Fibroblast of lung (primary cell): ENCODE measurements around the gene PARP8. TPM values are rescaled to one million over a fixed set of nuclear protein-coding genes. Genes with fewer than 3 reads are reported as not detected.

Source experiments
- DNase-seq, 2 donors: peaks; one replicate each; pipeline versions ENCODE4 v3.0.0 to v3.0.0-alpha.2; 2010; ENCODE audit warnings: low read depth in 2 of 2
- H2AFZ ChIP-seq: 2 replicates; pipeline ENCODE4 v1.5.1; 2012; ENCODE audit warnings: low read length, control low read depth, inconsistent platforms
- H3K27ac ChIP-seq: 2 replicates; pipeline ENCODE4 v1.5.1; 2011; ENCODE audit warnings: low read length, control low read depth; ENCODE audit not compliant: insufficient read depth
- H3K27me3 ChIP-seq: 2 replicates; pipeline ENCODE4 v1.5.1; 2011; ENCODE audit warnings: mild to moderate bottlenecking, low read length; ENCODE audit not compliant: control insufficient read depth, insufficient read depth
- H3K36me3 ChIP-seq: 2 replicates; pipeline ENCODE4 v1.5.1; 2011; ENCODE audit warnings: low read length; ENCODE audit not compliant: control insufficient read depth, insufficient read depth
- H3K4me1 ChIP-seq: 2 replicates; pipeline ENCODE4 v1.5.1; 2011; ENCODE audit warnings: low read length; ENCODE audit not compliant: control insufficient read depth, insufficient read depth; ENCODE audit errors: extremely low read depth
- H3K4me2 ChIP-seq: 2 replicates; pipeline ENCODE4 v1.5.1; 2011; ENCODE audit warnings: low read length, control low read depth; ENCODE audit not compliant: insufficient read depth; ENCODE audit errors: extremely low read depth
- H3K4me3 ChIP-seq, 4 experiments: fragments of 200-600 bp in 1 of 4; sonication (generic) in 1 of 4; replicated peaks in 1 of 4; 2 replicates each; pipeline ENCODE4 v1.5.1; 2011 to 2016; ENCODE audit warnings: low read length in 4 of 4, low read depth in 3 of 4, mild to moderate bottlenecking in 3 of 4, control low read depth in 2 of 4, inconsistent platforms in 1 of 4, mixed read lengths in 1 of 4; ENCODE audit not compliant: insufficient read depth in 1 of 4; ENCODE audit errors: control extremely low read depth in 1 of 4
- H3K79me2 ChIP-seq: 2 replicates; pipeline ENCODE4 v1.5.1; 2012; ENCODE audit warnings: mild to moderate bottlenecking, low read length, inconsistent platforms; ENCODE audit not compliant: control insufficient read depth, insufficient read depth
- H3K9ac ChIP-seq: 2 replicates; pipeline ENCODE4 v1.5.1; 2011; ENCODE audit warnings: mild to moderate bottlenecking, low read length, control low read depth; ENCODE audit not compliant: insufficient read depth
- H3K9me3 ChIP-seq: 2 replicates; pipeline ENCODE4 v1.5.1; 2012; ENCODE audit warnings: low read depth, low read length; ENCODE audit not compliant: control insufficient read depth, insufficient read depth
- H4K20me1 ChIP-seq: 2 replicates; pipeline ENCODE4 v1.5.1; 2011; ENCODE audit warnings: low read length; ENCODE audit not compliant: control insufficient read depth, insufficient read depth; ENCODE audit errors: extremely low read depth
- CTCF ChIP-seq, 2 donors: IDR thresholded peaks in 1 of 2; conservative IDR thresholded peaks in 1 of 2; 1 replicate in 1 of 2; 2 replicates in 1 of 2; pipeline ENCODE4 v1.5.1; 2011 to 2012; ENCODE audit warnings: low read length in 2 of 2, control low read depth in 1 of 2, inconsistent platforms in 1 of 2, low read depth in 1 of 2, mild to moderate bottlenecking in 1 of 2
- EZH2 ChIP-seq: IDR thresholded peaks from 2 replicates; pipeline ENCODE4 v1.5.1; 2012; ENCODE audit warnings: low read length, control low read depth, mild to moderate bottlenecking; ENCODE audit errors: missing control alignments
- polyA plus RNA-seq, 2 donors: library from polyadenylated mRNA; depleted of rRNA in 1 of 2; stranded (reverse) in 1 of 2; unstranded in 1 of 2; fragments of >200 nt; gene quantifications; 2 replicates each; pipeline ENCODE4 v1.2.1, GENCODE V29; 2011 to 2012; ENCODE audit warnings: missing spikeins in 1 of 2
- total RNA-seq: library from RNA; depleted of rRNA; stranded (reverse); fragments of >200 nt; gene quantifications from 2 replicates; pipeline ENCODE4 v1.2.1, GENCODE V29; 2014

PARP8 gene
- total and polyA plus RNA-seq, 2 donors (not counting 1 experiment from before 2014, with no cell fraction given): 13.8 to 24.6 TPM

- TF ChIP-seq EZH2: no peak
- TF ChIP-seq CTCF (conservative IDR thresholded peaks at IDR 0.05 in 1 of 2, IDR thresholded peaks at IDR 0.05 in 1 of 2; ENCODE audit: low read depth in 1 of 2, low read length in 2 of 2): no peak
- Histone ChIP-seq H3K79me2 (no peaks in the 10 kb centered on the region), H3K9me3 (no peaks in the 10 kb centered on the region), H2AFZ (no peak overlapping the region), H3K4me1 (no peaks in the 10 kb centered on the region), H3K27me3 (no peaks in the 10 kb centered on the region), H3K4me2 (peak overlapping the region; percentile 4), H3K9ac (no peak overlapping the region), H3K4me3 (no peak overlapping the region), H3K27ac (no peak overlapping the region), H3K36me3 (no peaks in the 10 kb centered on the region), H4K20me1 (no peaks in the 10 kb centered on the region)
- DNase-seq: no peak
Observed at GRCh38 chr5:50710838-50711237, 44.4 kb downstream of the PARP8 start.

- DNase-seq: peak in 1 of 2 donors; percentile 47
- no peak overlapping the region for H3K27ac ChIP-seq
- H3K36me3 ChIP-seq: no peaks in the 10 kb centered on the region
- peak overlapping the region; percentile 4 for H3K4me2 ChIP-seq
- no peaks in the 10 kb centered on the region for H3K4me1 ChIP-seq
- H2AFZ ChIP-seq: no peak overlapping the region
- H4K20me1 ChIP-seq: no peaks in the 10 kb centered on the region
- H3K9me3 ChIP-seq: no peaks in the 10 kb centered on the region
- no peak overlapping the region for H3K4me3 ChIP-seq
- no peak overlapping the region for H3K9ac ChIP-seq
- H3K27me3 ChIP-seq: no peaks in the 10 kb centered on the region
- TF ChIP-seq EZH2 (no peak), CTCF (conservative IDR thresholded peaks at IDR 0.05 in 1 of 2, IDR thresholded peaks at IDR 0.05 in 1 of 2; ENCODE audit: low read depth in 1 of 2, low read length in 2 of 2) (no peak)
- no peaks in the 10 kb centered on the region for H3K79me2 ChIP-seq
Observed at GRCh38 chr5:50711280-50711679, 44.8 kb downstream of the PARP8 start.

GRCh38 chr5:50712479-50712878, 46.0 kb downstream of the PARP8 start:
- Histone ChIP-seq H3K27ac (no peak overlapping the region), H2AFZ (no peak overlapping the region), H3K27me3 (no peaks in the 10 kb centered on the region), H3K4me2 (no peak overlapping the region), H3K4me1 (no peaks in the 10 kb centered on the region), H4K20me1 (no peaks in the 10 kb centered on the region), H3K79me2 (no peaks in the 10 kb centered on the region), H3K9me3 (no peaks in the 10 kb centered on the region), H3K4me3 (no peak overlapping the region), H3K9ac (no peak overlapping the region), H3K36me3 (no peaks in the 10 kb centered on the region)
- DNase-seq: no peak
- TF ChIP-seq EZH2 (no peak), CTCF (conservative IDR thresholded peaks at IDR 0.05 in 1 of 2, IDR thresholded peaks at IDR 0.05 in 1 of 2; ENCODE audit: low read depth in 1 of 2, low read length in 2 of 2) (no peak)
